Umbilical cord (tissue), 2 donors: ENCODE data around the gene GSTK1. TPM values are rescaled to one million over a fixed set of nuclear protein-coding genes. Genes with fewer than 3 reads are reported as not detected.
A peak's percentile ranks its signal among the peaks of the same experiment; 100 is the strongest.
"Not testable (repeated sequence)": the region's sequence is repeated elsewhere in the genome, so short reads cannot be mapped to it uniquely, and the experiment has no call there.

ENCODE experiments used
- DNase-seq: peaks from one replicate; pipeline ENCODE4 v3.0.0-alpha.2; 2015; ENCODE audit warnings: low spot score
- total RNA-seq: library from RNA; depleted of rRNA; stranded (reverse); fragments of >200 nt; gene quantifications from one replicate; pipeline ENCODE4 v1.2.3, GENCODE V29; 2014; ENCODE audit warnings: low replicate concordance; ENCODE audit not compliant: insufficient read depth

GSTK1 gene
- total RNA-seq, 1 donor from 2014 or later = 29.9 TPM

DNA sequence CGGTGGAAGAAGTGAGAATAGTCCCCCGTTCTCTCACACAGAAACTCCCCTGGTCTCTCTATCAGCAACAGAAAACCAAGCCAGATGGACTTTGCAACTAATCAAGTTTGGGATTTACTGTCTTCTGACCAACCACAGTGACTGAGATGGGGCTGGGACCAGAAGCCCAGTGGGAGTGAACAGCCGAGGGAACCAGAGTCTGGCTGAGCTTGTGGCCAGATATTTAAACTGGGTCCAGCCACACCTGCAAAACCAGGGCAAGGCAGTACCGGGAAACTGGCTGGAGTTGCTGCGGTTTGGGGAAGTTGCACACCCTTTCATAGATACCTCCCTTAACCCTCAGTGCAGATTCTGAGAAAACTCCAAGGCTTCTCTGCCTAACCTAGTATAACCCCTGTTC lies 6.0 kb downstream of the GSTK1 start:
- no peak for DNase-seq

DNA sequence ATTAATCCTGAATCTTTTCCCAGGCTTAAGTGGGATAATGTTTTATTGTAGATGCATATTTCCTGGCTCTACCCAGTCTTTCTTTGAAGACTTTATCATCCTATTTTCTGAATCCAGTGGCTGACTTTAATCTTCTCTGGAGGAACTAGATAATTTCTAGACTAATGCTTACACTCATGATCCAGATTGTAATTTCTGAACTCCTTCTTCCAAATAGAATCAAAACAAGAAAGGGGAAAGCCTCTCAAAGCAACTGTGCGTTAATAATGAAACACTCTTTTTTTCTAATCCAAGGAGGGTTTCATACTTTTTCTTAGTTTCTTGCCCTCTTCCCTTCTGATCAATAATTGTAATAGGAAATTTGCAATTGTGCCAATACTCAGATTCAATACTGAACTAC lies 8.0 kb downstream of the GSTK1 start:
- DNase-seq = no peak

DNA sequence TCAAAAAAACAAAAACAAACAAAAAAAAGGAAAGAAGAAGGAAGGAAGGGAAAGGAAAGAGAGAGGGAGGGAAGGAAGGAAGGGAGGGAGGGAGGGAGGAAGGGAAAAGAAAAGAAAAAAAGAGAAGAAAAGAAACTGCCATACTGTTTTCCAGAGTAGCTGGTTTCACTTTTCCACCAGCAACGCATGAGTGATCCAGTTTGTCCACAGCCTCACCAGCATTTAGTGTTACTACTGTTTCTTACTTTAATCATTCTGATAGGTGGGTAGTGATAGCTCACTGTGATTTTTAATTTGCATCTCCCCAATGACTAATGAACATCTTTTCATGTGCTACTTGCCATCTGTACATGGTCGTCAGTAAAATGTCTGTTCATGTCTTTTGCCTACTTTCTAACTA lies 9.6 kb downstream of the GSTK1 start:
- no peak for DNase-seq

DNA sequence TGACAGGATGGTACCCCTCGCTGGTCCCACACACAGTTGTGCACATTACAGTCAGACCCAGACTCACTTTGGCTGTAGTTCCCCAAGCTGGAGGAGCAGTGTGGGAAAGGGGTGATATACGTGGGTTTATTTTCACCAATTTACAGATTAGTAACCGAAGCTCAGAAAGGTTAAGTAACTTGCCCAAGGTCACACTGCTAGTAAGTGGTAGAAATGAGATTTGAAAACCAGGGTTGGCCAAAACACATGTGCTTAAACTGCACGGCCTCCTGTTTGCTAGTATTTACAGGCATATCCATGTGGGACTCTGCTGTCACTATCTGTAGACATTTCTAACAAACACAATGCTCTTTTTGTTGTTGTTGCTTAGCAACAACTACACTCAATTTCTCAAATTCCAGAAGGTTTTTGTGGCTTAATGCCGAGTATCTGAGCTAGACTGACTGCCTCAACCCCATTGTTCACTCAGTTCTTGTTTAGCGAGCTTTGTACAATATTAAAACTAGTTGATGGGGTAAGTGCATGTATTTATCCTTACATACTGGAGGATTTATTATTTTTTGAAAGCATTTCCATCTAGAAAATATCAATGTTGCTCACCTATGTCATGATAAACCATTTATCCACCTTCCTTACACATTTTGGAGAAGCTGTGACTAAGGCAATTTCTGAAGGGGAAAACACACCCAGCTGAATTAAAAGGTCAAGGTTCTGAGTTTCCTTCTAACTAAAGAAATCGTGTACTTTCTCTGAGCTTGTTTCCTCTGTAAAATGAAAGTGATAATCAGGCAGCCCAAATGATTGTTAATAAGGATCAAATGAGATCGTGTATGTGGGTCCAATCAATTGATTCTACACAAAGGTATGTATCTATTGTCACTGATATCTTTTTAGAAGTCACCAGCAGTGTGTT lies 16.2 kb downstream of the GSTK1 start:
- peak; percentile 60 for DNase-seq

DNA sequence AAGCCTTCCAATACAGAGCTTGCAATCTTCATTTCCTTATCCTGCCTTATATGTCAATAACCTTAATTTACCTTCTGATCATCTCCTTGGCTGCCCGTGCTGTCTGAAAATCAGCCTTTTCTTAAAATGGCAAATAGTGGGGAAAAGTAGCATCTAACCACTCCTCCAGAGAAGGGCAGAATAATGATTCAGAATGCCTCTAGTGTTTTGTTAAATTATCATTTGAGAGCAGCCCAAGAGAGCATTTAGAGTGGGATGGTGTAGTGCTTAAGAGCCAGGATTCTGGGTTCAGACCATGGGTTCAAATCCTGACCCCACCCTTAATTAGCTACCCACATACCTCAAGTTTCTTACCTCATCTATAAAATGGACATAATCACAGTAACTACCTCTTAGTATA lies 16.9 kb downstream of the GSTK1 start:
- no peak for DNase-seq

DNA sequence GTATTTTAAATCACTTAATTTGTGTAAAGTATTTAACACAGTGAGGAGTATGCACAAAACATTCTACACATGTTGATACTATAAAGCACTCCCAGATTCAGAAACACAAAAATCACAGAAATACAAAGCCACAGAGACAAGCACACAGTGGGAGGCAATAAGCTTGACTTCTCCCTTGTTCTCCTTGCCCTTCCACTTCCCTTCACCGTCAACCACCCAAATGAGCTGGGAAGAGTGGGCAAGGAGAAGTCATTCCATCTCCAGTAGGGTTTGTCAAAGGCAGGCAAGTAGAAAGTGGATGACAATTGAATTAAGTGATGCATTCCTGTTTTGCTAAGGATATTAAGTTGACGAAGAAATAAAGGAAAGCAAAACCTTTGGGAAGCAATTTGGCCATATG lies 17.3 kb downstream of the GSTK1 start:
- no peak for DNase-seq

DNA sequence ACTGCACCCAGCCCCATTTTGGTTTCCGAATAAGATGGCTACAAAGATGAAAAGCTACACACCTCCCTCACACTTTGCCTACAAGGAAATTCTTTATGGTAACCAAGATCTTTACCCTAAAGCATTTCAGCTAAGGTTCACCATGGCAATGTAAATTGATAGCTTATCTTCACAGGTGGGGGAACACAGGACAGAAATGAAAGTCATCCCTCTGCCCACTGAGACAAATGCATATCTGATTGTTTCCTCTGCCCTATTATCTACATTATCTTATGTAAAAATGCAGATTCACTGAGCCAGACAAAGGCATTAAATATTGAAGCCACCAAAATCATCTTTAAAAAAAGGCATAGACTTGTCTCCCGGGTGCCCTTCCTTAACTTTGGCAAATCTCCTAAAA lies 18.3 kb downstream of the GSTK1 start:
- DNase-seq = no peak

DNA sequence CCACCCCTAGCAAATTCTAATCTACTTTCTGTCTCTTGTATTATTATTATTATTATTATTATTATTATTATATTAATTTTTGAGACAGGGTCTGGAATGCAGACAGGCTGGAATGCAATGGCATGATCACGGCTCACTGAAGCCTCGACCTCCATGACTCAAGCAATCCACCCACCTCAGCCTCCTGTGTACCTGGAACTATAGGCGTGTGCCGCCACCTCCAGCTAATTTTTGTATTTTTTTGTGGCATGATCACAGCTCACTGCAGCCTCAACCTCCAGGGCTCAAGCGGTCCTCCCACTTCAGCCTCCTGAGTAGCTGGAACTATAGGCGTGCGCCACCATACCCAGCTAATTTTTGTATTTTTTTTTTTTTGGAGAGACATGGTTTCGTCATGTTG lies 18.9 kb downstream of the GSTK1 start:
- DNase-seq = no peak

DNA sequence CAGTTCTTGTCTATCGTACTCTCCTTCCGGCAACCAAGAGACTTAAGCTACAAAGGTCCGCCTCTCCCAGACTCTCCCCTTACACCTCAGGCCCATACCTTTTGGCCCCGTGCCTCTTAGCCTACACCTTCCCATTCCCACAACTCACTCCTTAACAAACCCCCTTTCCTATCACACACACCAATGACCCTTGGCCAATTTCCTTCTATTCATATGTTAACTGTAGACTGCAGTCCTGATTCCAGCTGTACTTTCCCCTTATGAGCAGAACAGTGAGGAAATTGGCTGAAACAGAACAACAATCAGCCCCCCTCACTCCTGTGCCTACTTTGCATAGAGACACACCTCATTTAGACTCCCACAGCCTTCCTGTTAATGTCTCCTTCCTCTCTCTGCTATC lies 20.1 kb downstream of the GSTK1 start:
- DNase-seq = no peak

DNA sequence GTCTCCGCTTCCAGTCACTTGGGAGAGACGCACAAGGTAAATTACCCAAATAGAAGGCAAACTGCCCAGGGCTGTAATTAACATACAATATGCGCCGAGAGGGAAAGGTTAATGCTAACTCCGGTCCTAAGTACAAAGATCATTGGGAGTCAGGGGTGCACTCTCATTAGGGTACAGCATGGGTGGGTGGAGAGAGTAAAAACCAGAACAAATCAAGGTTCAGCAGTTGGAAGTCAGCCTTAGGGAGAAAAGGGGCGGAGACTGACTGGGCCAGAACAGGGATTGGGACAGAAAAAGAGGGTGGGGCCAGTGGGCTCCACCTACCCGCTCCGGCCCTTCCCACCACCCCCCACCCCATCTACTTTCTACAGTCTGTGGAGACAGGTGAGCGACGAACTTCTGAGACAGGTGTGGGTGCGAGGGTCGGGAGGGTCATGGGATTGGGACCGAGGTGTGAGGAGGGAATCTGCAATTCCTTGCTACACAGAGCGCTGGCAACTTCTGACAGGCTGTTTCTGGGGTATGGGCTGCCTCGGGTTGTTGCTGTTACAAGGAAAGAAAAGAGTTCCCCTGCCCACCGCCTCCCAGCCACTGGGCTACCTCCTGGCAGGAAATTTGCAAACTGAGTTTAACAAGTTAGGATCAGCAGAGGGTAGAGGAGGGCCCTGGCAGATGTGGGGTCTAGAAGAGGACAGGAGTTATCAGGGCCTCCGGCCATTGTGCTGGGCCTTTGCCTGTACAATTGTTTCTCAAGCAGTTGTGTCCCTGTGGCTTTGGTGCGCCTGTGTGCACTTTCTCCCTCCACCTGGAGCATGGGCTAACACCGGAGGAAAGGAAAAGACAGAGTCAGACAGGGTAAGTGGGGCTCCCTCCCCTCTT lies 21.6 kb downstream of the GSTK1 start, which contains the start of gene TMEM139:
TSS of gene TMEM139 (plus strand) at position 368 of the 879 bp plus-strand sequence. CDS start 1,000 bp downstream, outside the sequence.
- DNase-seq = peak; percentile 39

DNA sequence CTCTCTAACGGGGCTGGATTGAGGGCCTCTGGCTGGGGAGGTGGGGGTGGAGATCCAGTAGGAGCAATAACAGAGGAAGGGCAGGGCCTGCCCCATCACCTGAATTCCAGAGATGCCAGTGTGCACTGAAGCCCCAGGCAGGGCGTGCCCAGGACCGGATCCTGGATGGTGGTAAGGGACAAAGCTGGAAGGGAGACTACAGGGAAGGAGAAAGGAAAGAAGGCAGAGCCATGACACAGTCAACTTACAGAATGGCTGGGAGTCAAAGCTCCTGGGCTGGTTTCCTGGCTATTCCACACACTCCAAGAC lies 22.2 kb downstream of the GSTK1 start:
- DNase-seq = peak; percentile 21

DNA sequence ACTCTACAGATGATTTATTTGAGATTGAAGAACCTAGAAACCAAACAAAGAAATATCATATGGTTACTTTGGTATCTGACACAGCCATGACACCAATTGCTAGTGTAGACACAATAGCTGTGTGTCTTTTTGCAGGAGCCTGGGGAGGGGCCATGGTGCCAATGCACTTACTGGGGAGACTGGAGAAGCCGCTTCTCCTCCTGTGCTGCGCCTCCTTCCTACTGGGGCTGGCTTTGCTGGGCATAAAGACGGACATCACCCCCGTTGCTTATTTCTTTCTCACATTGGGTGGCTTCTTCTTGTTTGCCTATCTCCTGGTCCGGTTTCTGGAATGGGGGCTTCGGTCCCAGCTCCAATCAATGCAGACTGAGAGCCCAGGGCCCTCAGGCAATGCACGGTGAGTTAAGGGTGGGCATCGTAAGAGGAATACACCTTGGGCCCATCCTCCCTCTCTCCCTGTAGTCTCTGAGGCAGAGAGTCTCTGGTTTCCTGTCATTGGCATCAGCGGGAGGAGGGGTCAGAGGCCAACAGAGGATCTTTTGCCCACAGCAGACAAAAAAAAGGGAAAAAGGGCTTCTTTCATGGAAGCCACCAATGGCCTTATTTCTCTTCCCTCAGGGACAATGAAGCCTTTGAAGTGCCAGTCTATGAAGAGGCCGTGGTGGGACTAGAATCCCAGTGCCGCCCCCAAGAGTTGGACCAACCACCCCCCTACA lies 22.7 kb downstream of the GSTK1 start:
- DNase-seq = no peak

DNA sequence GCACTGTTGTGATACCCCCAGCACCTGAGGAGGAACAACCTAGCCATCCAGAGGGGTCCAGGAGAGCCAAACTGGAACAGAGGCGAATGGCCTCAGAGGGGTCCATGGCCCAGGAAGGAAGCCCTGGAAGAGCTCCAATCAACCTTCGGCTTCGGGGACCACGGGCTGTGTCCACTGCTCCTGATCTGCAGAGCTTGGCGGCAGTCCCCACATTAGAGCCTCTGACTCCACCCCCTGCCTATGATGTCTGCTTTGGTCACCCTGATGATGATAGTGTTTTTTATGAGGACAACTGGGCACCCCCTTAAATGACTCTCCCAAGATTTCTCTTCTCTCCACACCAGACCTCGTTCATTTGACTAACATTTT lies 23.3 kb downstream of the GSTK1 start:
- no peak for DNase-seq

DNA sequence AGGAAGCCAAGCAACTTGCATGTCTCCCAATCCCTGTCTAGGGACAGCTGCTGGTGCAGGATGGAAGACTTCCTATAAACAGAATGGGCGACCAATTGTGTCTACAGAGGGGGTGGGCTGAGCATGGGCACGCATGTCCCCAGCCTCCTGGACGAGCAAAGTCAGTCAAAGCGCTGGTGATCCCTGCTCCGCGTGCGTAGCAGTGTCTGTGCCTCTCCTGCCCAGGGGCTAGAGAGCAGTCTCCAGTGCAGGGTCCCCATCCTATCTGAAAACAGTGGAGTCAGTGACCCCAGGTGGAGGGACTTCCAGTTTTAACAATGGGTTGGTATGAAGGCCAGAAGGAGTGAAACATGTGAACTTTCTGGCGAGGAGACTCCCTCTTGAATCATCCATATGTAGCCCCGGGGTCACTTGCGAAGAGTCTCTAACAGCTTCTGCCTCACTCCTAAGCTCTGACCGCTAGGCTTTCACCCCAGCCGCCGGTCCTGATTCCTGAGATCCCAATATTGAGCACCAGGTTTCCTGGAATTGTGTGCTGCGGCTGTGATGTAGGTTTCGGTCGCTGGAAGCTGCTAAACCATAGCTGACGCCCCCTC lies 24.2 kb downstream of the GSTK1 start:
- no peak for DNase-seq

DNA sequence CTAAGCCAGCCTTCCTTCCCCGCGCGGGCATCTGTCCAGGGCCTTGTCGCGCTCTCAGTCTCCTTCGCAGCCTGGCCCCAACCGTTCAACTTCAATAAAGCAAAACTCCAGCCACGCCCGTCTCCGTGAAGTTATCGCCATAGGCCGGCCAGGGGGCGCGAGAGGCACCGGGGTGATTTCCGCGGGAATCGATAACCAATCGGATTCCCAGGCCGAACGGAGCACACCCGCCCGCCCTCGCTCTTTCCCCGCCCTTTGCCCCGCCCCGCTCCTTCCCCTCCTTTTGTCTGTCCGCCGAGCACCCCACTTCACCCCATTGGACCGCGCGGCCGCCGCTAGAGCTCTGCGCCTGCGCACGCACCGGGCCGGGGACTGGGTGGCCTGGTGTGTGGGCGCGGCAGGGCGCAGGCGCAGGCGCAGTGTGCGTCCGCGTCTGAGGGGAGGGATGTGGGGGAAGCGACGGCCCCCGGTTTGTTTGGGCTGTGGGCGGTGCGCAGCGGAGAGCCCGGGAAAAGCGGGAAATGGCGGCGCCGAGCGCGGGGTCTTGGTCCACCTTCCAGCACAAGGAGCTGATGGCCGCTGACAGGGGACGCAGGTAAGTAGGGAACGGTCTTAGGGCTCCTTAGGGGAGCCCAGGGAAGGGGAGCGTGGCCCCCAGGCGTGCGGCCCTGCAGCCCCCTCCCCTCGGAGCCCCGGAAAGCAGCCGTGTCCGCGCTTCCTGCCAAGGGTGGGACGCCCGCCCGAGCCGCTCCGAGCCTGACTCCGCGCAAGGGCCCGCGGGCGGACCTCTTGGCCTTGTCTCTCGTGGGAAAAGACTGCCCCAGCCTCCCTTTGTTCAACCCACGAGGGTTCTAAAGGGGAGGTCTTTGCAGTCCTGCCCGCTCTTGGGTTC lies 24.9 kb downstream of the GSTK1 start, which contains the start of gene CASP2:
TSS of gene CASP2 (plus strand) at position 417 of the 892 bp plus-strand sequence. CDS start at position 522, 105 bp downstream.
- DNase-seq = peak; percentile 99

DNA sequence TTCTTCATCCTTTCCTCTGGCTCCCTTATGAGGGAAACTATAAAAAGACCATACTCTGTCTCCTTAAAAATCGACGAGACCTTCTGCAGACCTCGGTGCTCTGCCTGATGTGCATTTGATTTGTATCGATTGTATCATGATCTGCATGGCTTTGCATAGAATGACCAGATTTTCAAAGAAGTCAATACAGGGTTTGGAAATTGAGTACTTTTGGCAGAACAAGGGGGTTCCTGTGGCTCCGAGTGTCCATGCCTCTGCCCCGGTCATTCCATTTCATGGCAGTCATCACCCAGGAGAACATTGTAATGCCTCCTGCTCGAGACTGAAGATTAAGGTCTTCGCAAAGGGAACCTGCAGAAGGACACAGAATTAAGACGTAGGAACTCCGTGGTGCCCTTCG lies 25.6 kb downstream of the GSTK1 start:
- DNase-seq = peak; percentile 27

DNA sequence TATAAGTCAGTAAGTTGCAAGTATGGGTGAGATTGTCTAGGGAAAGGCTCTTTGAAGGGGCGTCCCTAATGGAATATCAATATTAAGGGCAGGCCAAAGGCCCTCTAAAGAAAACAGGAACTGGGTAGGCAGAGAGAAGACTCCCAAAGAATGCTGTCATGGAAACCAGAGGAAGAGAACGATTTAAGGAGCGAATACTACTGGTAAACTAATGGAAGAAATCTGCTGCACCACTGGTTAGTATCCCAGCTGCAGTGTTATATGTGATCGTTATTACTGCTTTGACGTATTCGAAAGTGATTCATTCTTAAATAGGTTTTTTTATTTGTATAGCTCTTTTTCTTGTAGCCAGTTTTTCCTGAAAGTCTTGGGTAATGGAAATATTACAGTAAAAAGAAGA lies 26.2 kb downstream of the GSTK1 start:
- no peak for DNase-seq

DNA sequence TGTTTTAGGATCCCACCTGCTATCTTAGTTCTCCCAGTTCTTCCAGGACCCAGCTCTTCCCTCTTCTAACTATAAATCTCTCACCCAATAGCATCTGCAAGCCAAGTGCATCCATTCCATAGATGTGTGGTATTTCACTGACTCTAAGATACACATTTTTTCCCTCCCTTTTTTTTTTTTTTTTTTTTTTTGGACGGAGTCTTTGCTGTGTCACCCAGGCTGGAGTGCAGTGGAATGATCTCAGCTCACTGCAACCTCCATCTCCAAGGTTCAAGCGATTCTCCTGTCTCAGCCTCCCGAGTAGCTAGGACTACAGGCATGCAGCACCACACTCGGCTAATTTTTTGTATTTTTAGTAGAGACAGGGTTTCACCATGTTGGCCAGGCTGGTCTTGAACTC lies 26.6 kb downstream of the GSTK1 start:
- DNase-seq = not testable (repeated sequence)

DNA sequence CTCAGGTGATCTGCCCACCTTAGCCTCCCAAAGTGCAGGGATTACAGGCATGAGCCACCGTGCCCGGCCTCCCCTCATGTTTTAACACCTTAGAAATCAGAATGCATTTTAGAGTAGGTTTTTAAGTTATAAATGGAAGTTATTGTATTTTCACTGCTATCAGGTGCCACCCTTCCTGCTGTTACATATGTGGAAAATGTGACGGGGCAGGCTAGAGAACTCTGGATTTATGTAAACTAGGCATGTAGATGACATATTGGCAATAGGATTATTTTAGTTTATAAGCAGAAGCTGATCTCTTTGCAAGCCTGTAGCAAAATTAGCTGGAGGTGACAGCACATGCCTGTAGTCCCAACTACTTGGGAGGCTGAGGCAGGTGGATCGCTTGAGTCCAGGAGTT lies 27.1 kb downstream of the GSTK1 start:
- DNase-seq = no peak

DNA sequence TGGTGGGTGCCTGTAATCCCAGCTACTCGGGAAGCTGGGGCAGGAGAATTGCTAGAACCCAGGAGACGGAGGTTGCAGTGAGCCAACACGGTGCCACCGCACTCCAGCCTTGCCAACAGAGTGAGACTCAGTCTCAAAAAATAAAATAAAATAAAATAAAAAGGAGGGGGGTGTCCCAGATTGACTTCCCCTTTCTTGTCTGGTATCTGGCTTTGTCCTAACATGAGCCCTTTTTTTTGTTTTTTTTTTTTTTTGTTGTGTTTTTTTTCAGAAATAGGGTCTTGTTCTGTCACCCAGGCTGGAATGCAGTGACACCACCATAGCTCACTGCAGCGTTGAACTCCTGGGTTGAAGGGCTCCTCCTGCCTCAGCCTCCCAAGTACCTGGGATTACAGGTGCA lies 29.6 kb downstream of the GSTK1 start:
- no peak for DNase-seq

DNA sequence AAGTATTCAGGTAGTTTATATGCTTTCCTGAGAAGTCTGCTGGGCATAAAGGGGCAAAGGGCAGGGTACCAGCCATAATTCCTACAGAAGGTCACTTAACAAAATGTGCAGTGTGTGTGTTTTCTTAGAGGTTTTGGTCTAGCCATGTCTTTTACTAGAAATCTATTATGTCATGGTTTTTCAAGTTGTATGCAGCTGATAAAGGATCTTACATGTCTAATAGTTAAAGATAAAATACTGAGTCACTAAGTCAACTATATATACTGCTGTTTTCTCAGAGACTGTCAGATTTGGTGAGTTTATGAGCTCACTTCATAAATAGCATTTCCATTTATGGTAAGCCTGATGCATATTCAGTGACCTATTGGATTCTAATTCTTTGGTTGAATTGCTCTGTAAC lies 32.6 kb downstream of the GSTK1 start:
- DNase-seq = peak; percentile 71
